GM18858 (cell line): ENCODE results near the gene KRT10.
"Not testable (repeated sequence)": the region's sequence is repeated elsewhere in the genome, so short reads cannot be mapped to it uniquely, and the experiment has no call there.

Experiments
- ATAC-seq: cut with Tn5 transposase; IDR thresholded peaks from one replicate; pipeline ENCODE4 v1.9.1; 2021; ENCODE audit not compliant: unreplicated experiment

The KRT10 gene

DNA sequence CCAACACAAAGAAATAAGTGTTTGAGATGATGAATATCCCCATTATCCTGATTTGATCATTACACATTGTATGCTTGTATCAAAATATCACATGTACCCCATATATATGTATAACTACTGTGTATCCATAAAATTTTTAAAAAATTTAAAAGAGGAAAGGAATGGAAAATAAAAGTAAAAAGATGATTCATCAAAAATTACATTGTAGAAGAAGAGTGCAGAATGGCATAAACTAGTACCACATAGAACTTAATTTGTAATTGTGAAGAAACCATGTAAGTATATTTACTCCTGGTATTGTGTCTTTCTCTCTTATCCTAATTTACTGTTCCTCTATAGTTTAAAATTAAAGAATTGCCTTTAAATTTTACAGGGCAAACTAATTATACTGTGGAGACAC lies 11.5 kb upstream of the KRT10 start:
- no peak for ATAC-seq

DNA sequence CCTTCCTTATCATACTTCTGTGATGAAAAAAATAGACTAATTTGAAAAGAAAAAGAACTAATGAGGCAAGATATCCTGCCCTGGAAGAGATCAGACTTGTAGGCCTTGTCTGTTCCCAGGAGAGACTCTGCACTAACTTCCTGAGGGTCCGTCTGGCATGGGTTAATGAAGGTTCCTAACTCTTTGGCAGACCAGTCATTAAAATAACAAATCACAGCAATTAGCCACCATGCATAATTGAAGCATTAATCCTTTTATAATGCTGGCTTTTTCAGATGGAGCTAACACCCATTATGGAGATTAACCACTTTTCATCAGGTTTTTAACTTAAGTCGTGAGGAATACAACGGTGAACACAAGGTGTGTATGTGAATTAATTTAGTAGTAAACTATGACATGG lies 10.4 kb upstream of the KRT10 start:
- ATAC-seq, result no peak

DNA sequence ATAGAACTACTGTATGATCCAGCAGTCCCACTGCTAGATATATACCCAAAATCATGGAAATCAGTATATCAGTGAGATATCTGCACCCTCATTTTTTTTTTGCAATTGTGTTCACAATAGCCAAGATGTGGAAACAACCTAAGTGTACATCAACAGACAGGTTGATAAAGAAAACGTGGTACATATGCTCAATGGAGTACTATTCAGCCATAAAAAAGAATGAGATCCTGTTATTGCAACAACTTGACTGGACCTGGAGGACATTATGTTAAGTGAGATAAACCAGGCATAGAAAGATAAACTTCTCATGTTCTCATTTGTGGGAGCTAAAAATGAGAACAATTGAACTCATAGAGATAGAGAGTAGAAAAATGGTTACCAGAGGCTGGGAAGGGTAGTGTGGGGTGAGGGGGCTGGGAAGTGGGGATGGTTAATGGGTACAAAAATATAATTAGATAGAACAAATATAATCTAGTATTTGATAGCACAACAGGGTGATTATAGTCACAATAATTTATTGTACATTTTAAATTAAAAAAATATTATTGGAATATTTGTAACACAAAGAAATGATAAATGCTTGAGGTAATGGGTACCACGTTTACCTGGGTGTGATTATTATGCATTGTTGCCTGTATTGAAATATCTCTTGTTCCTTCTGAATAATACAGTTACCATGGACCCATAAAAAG lies 7.8 kb upstream of the KRT10 start:
- ATAC-seq, result no peak

DNA sequence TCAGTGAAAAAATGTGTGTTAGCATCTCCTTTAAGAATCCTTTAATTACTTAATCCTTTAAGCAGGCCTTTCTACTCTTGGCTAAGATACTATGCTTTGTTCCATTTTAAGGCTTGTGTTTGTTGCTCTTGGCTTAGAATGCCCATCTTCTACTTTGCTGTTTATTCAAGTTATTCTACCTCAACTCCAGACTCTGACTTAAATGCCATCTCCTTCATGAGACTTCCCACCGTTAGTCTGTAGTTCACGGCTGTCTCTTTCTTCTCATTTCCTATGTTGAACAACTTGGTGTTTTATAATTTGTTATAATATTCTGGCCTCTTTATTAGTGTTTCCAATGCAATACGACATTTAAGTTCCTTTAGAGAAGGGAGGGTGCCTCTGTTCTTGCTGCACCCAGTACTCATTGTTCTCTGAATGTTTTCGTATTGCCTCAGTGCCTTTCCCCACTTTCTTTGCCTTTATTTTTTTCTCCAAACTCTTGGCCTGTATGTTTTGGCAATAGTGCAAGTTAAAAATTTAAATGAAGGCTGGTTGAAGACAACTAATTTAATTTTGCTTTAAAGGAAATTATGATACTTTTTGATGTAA lies 6.1 kb upstream of the KRT10 start:
- ATAC-seq, result no peak

DNA sequence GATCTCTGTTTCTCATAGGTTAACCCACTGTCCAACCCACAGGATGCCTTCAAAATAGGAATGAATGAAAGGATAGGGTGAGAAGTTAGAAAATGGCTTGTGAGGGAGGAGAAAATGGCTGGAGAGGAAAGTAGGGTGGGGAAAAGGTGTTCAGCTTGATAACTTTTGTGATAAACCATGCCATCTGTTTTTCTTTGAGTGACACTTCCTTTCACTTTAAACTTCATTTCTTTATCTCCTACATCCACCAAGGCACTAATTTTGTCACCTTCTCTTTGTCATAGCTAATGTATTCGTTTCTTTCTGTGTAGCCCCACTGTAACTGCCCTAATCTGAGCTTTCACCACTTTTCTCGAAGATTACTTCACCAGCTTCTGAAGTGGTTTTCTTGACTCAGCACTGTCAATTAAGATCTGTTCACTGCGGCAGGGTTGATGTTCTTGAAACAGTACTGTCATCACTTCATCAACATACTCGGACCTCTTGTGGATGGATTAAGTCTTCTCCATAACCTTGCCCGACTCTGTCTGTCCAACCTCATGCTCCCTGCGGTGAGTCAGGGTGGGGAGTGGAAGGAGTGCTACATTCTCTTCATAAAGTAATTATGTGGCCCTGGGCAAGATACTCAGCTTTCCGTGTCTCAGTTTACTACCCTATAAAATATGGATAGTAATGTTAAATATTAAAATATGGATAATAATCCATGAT lies 5.5 kb upstream of the KRT10 start:
- no peak for ATAC-seq

DNA sequence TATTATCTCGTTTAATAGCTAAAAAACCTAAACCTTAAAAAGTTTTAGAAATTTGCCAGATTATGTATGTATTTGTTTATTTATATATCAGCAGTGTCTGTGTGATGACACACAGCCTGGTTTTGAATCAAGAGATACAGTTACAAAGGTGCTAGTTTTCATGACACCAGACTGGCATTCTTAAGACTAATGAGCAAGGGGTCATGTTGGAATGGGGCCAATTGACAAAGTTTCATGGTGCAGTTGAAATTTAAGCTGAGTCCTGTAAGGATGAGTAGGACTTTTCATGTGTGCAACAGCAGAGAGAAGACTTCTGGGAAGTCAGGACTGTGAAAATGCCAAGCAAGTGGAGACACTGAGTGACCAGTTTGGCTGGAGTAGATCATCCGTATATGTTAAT lies 3.2 kb upstream of the KRT10 start:
- no peak for ATAC-seq

DNA sequence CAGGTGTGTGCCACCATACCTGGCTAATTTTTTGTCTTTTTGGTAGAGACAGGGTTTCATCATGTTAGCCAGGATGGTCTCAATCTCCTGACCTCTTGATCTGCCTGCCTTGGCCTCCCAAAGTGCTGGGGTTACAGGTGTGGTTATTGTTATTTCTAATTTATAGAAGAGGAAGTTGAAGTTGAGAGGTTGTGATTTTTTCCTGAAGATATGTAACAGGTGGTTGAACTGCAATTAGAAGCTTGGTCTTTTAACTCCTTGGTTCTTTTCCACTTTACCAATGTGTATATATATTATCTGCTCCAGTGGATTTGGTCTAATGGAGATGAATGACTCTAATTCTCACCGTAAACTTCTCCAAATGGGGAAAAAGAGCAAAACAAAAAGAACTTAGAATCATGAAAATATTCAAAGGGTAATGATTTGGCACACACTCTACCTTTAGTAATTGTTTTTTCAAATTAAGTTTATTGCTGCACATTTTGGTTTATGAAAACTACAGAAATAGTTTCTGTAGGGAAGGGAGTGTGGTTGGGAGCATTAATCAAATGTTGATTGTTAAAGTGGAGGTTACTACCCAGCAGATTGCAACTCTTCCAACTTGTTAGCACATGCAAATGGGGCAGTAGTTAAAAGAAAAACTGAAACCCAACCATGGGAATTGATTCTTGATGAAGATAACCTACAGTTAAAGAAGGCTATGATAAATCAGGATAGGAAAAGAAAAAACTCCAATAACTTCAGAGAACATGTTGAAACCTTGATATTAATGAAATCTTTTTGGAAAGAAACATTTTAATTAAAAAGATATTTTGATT lies 1.8 kb upstream of the KRT10 start:
- ATAC-seq, result no peak

DNA sequence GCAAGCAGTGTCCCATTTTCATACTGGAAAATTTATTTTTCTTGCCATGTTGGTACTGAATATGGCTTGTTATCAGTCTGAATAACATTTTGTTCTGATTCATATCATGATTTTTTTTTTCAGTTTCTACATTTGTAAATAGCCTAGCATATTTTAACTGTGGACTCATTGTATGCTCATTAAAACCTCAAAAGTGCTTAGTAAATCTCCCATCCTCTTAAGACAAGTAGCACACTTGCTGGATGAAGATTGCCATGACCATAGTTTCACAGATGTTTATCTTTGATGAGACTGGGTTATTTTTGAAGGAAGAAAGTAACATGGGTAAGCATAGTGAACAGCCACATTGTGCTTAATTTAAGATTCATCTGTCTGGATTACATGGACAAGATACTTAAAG lies 878 bp downstream of the KRT10 start:
- no peak for ATAC-seq

DNA sequence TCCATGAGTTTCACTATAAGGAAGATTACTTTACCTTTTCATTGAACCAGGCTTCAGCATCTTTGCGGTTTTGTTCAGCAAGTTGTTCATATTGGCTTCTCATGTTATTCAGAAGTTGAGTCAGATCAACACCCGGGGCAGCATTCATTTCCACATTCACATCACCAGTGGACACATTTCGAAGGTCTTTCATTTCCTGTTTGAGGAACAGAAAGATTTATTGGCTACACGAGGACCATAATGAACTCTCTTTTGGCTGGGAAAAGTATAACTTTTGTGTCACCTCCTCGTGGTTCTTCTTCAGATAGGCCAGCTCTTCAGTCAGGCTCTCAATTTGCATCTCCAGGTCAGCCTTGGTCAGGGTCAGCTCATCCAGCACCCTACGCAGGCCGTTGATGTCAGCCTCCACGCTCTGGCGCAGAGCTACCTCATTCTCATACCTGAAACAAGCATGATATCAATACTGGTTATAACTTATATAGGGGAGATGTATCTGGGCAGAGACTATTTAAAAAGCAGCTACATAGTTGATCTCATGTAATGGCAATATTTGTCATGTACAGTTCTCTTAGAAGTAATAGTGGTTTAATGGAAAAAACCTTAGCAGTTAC lies 2.1 kb downstream of the KRT10 start:
- ATAC-seq, result no peak

DNA sequence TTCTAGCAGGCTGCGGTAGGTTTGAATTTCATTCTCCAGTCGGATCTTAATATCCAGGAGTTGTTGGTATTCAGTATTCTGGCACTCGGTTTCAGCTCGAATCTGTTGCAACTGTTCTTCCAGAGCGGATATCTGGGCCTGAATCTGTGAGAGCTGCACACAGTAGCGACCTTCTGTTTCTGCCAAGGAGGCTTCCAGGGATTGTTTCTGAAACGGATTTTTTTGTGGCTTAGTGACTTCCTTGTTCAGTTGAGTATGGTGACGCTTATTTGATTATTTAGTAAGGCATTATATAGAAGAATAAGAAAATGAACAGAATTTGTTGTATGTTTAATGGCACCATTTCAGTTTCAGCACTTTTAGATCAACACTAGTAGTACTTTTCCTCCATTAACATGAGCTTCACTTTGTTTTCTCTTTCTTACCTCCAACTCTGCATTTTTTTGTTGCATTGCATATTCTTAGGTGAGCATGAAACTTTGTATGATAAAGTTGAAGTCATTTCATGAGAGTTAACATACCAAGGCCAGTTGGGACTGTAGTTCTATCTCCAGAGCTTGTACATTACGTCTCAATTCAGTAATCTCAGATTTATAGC lies 2.8 kb downstream of the KRT10 start:
- no peak for ATAC-seq

DNA sequence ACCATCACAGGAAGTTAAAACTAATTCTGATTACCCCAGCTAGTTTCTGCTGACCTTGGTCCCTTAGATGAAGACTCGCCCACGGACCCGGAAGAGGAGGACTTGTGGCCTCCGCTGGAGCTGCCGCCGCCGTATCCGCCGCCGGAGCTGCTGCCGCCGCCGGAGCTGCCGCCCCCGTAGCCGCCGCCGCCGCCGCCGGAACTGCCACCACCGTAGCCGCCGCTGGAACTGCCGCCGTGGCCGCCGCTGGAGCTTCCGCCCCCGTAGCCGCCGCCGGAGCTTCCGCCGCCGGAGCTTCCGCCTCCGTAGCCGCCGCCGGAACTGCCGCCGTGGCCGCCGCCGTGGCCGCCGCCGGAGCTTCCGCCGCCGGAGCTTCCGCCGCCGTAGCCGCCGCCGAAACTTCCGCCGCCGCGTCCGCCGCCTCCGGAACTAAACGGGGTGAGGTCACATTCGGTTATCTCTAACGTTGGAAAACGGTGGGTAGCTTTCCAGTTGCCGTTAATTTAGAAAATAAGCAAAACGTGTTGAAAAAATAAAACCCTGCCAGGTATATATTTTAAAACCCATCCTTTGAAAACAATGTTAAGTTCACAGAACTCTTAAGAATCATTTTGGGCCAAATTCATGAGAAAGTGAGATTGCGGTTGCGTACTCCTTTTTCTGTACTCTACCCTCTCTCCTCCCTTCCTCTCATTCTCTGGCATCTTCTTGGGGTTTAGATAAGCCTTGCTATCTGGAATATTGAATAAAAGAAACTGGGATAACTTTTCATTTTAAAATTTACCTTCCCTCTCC lies 3.5 kb downstream of the KRT10 start:
- no peak for ATAC-seq

DNA sequence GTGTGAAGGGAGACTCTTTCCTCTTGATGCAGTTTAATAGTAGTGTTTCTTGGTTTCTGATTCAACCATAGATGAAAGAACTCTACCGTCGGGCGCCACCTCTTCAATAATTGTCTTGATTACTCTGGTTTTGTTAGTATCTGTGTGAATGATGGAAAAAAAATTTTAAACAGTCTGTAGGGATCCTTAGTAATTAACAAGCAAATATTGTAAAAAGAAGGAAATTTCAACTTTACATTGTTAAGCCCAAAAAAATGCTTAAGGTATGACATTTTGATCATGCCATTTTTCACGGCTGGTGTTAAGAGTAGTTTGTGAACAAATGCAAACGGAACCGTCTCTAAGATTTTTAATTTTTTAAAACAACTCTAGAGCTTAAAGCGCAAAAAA lies 4.1 kb downstream of the KRT10 start:
- no peak for ATAC-seq

DNA sequence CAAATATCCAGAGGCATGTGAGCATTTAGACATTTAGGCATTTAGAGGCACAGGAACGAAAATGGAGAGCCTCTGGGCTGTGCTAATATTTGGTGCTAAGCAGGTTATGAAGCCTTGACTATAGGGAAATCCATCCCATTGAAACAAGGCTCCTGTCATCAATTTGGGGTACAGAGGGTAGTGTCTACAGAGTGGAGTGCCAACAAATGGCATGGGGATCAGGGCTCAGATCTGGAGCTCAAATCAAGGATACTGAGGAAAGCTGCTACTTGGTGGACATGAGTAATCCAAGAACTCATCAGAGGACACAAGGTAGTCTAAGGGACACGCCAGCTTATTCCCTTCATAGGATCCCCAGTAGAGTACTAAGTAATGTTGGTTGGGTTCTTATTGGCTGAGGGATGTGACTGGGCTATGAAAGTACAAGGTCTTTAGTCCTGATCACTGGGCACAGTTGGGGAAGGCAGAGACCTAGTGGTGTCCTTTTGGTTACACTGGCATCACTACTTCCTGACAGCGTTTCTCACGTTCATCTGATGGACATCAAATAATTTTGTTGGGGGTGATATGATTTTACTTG lies 5.2 kb downstream of the KRT10 start:
- no peak for ATAC-seq

DNA sequence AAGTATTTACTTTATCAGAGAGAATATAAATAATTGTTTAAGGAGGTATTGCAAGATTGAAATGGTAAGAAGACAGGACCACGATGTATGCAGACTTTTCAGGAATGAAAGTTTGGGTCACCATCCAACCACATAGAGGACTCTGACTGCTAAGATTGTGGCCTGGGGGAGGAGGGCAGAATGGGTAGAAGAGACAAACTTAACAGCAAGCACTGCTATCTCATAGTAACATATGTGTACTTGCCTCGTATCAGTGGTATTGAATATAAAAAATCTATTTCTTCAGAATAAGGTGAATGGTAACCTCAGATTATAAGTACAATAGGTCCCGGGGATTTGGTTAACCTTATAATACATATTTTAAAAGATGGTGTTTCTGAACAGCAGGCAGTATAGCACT lies 5.8 kb downstream of the KRT10 start:
- ATAC-seq, result no peak

DNA sequence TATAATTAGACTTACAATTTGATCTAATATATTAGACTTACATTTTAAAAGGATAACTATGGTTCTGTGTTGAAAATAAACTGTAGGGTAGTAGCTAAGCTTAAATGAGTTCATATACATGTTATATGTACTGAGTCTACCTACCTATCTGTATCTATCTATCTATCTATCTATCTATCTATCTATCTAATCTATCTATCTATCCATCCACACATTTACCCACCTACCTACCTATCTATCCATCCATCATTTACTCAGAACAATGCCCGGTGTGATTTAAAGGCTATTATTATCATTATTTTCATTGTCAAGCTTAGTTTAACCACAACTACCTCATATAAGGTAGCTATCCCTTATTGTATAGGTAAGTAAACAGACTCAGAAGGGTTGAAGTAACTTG lies 7.0 kb downstream of the KRT10 start:
- no peak for ATAC-seq

DNA sequence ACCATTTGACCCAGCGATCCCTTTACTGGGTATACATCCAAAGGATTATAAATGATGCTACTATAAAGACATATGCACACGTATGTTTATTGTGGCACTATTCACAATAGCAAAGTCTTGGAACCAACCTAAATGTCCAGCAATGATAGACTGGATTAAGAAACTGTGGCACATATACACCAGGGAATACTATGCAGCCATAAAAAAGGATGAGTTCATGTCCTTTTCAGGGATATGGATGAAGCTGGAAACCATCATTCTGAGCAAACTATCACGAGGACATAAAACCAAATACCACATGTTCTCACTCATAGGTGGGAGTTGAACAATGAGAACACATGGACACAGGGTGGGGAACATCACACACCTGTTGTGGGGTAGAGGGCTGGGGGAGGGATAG lies 7.8 kb downstream of the KRT10 start:
- ATAC-seq, result not testable (repeated sequence)

DNA sequence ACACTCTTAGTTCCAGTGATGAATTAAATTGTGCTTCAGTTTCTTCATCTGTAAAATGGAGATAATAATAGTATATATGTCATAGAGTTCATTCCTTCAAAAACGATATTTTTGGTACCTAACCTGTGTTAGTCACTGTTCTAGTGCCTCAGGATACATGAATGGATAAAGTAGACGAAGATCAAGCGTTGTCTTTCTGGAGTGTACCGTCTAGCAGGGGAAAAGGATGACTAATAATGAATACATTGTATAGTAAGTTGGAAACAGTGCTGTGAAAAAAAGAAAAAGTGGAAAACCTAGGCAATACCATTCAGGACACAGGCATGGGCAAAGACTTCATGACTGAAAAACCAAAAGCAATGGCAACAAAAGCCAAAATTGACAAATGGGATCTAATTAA lies 8.6 kb downstream of the KRT10 start:
- no peak for ATAC-seq

DNA sequence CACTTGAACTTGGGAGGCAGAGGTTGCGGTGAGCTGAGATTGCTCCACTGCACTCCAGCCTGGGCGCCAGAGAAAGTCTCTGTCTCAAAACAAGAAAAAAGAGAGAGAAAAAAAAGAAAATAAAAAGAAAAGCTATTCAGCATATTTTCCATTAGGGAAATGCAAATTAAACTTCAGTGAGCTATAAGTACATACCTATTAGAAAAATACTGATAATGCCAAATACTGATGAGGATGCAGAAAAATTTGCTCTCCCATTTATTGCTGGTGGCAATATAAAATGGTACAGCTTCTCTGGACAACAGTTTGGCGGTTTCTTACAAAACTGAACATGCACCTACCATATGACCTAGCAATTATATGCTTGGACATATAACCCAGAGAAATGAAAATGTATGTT lies 9.8 kb downstream of the KRT10 start:
- ATAC-seq, result no peak

DNA sequence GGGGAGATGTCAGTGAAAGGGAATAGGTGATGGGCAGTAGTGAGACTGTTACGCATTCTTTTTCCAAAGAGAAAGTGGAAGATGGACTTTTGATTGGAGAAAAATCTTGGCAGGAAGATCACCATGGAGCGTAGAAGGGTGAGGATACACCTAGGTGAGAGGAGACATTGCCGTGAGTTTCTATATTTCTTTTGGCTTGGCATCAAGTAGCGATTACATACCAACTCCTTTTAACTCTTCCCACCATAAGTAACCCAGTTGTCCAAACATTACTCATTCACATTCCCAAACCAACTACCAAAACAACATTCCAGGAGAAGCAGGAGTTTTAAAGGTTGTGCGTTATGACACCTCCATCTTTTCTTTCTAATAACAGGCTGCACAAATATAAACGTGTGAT lies 11.9 kb downstream of the KRT10 start:
- no peak for ATAC-seq
